ENCODE measurements around the gene ATG7.

Gene ATG7

GRCh38 chr3:11331101-11331500 is 58.9 kb downstream of the ATG7 start:
- Histone ChIP-seq H3K79me2 (ENCODE audit: insufficient read depth, low read length) (no peaks in the 10 kb centered on the region), H3K4me2 (ENCODE audit: insufficient read depth, low read length) (no peak overlapping the region), H3K27me3 (ENCODE audit: insufficient read depth, low read length, poor library complexity) (no peaks in the 10 kb centered on the region), H3K4me1 (ENCODE audit: insufficient read depth, low read length) (no peaks in the 10 kb centered on the region), H2AFZ (ENCODE audit: low read depth, low read length) (no peak overlapping the region), H3K36me3 (ENCODE audit: insufficient read depth, low read length) (peaks cover 17% of the 10 kb centered on the region), H3K27ac (ENCODE audit: low read length) (no peak overlapping the region), H3K9ac (ENCODE audit: low read depth, low read length) (no peak overlapping the region), H3K9me3 (ENCODE audit: insufficient read depth, low read length, severe bottlenecking) (no peaks in the 10 kb centered on the region), H3K4me3 (ENCODE audit: low read depth in 1 of 2, low read length in 2 of 2) (no peak overlapping the region), H4K20me1 (ENCODE audit: insufficient read depth, low read length) (no peaks in the 10 kb centered on the region)
- no peak for TF ChIP-seq EZH2 (IDR thresholded peaks at IDR 0.05; ENCODE audit: borderline replicate concordance, low read depth, low read length, severe bottlenecking)
- TF ChIP-seq, protein P1, sequence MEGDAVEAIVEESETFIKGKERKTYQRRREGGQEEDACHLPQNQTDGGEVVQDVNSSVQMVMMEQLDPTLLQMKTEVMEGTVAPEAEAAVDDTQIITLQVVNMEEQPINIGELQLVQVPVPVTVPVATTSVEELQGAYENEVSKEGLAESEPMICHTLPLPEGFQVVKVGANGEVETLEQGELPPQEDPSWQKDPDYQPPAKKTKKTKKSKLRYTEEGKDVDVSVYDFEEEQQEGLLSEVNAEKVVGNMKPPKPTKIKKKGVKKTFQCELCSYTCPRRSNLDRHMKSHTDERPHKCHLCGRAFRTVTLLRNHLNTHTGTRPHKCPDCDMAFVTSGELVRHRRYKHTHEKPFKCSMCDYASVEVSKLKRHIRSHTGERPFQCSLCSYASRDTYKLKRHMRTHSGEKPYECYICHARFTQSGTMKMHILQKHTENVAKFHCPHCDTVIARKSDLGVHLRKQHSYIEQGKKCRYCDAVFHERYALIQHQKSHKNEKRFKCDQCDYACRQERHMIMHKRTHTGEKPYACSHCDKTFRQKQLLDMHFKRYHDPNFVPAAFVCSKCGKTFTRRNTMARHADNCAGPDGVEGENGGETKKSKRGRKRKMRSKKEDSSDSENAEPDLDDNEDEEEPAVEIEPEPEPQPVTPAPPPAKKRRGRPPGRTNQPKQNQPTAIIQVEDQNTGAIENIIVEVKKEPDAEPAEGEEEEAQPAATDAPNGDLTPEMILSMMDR (IDR thresholded peaks at IDR 0.05; ENCODE audit: borderline replicate concordance, extremely low read depth, low read length, poor library complexity, severe bottlenecking) = no peak
- DNase-seq (no peak), ATAC-seq (ENCODE audit: insufficient read depth, low read depth) (no peak)

- TF ChIP-seq EZH2 (IDR thresholded peaks at IDR 0.05; ENCODE audit: borderline replicate concordance, low read depth, low read length, severe bottlenecking) = no peak
- TF ChIP-seq, protein P1 (IDR thresholded peaks at IDR 0.05; ENCODE audit: borderline replicate concordance, extremely low read depth, low read length, poor library complexity, severe bottlenecking) = peak; percentile 78
- Histone ChIP-seq H4K20me1 (ENCODE audit: insufficient read depth, low read length) (no peaks in the 10 kb centered on the region), H3K9me3 (ENCODE audit: insufficient read depth, low read length, severe bottlenecking) (no peaks in the 10 kb centered on the region), H3K27me3 (ENCODE audit: insufficient read depth, low read length, poor library complexity) (no peaks in the 10 kb centered on the region), H3K4me3 (ENCODE audit: low read depth in 1 of 2, low read length in 2 of 2) (no peak overlapping the region), H3K27ac (ENCODE audit: low read length) (no peak overlapping the region), H2AFZ (ENCODE audit: low read depth, low read length) (no peak overlapping the region), H3K79me2 (ENCODE audit: insufficient read depth, low read length) (no peaks in the 10 kb centered on the region), H3K9ac (ENCODE audit: low read depth, low read length) (no peak overlapping the region), H3K4me2 (ENCODE audit: insufficient read depth, low read length) (no peak overlapping the region), H3K36me3 (ENCODE audit: insufficient read depth, low read length) (peaks cover 14% of the 10 kb centered on the region), H3K4me1 (ENCODE audit: insufficient read depth, low read length) (no peaks in the 10 kb centered on the region)
- ATAC-seq (ENCODE audit: insufficient read depth, low read depth) (peak; percentile 80), DNase-seq (peak; percentile 16)
Measured at GRCh38 chr3:11335056-11335608, 62.9 kb downstream of the ATG7 start.

- H3K79me2 ChIP-seq (ENCODE audit: insufficient read depth, low read length) = no peaks in the 10 kb centered on the region
- no peak overlapping the region for H2AFZ ChIP-seq (ENCODE audit: low read depth, low read length)
- no peak overlapping the region for H3K4me3 ChIP-seq (ENCODE audit: low read depth in 1 of 2, low read length in 2 of 2)
- no peak overlapping the region for H3K4me2 ChIP-seq (ENCODE audit: insufficient read depth, low read length)
- peaks cover 4% of the 10 kb centered on the region for H3K36me3 ChIP-seq (ENCODE audit: insufficient read depth, low read length)
- no peaks in the 10 kb centered on the region for H3K9me3 ChIP-seq (ENCODE audit: insufficient read depth, low read length, severe bottlenecking)
- no peaks in the 10 kb centered on the region for H3K4me1 ChIP-seq (ENCODE audit: insufficient read depth, low read length)
- H3K27me3 ChIP-seq (ENCODE audit: insufficient read depth, low read length, poor library complexity) = no peaks in the 10 kb centered on the region
- no peak for TF ChIP-seq EZH2 (IDR thresholded peaks at IDR 0.05; ENCODE audit: borderline replicate concordance, low read depth, low read length, severe bottlenecking)
- TF ChIP-seq, protein P1 (IDR thresholded peaks at IDR 0.05; ENCODE audit: borderline replicate concordance, extremely low read depth, low read length, poor library complexity, severe bottlenecking) = no peak
- DNase-seq (no peak), ATAC-seq (ENCODE audit: insufficient read depth, low read depth) (no peak)
- no peaks in the 10 kb centered on the region for H4K20me1 ChIP-seq (ENCODE audit: insufficient read depth, low read length)
- H3K9ac ChIP-seq (ENCODE audit: low read depth, low read length) = no peak overlapping the region
- no peak overlapping the region for H3K27ac ChIP-seq (ENCODE audit: low read length)
Measured at GRCh38 chr3:11339541-11339940, 67.3 kb downstream of the ATG7 start.
